GM21423 (cell line): ENCODE results near the gene LMNA.
"Not testable (repeated sequence)": the region's sequence is repeated elsewhere in the genome, so short reads cannot be mapped to it uniquely, and the experiment has no call there.

ENCODE experiments used
- ATAC-seq: cut with Tn5 transposase; IDR thresholded peaks from one replicate; pipeline ENCODE4 v1.9.1; 2021; ENCODE audit warnings: mild to moderate bottlenecking, moderate library complexity; ENCODE audit not compliant: unreplicated experiment

LMNA gene

DNA sequence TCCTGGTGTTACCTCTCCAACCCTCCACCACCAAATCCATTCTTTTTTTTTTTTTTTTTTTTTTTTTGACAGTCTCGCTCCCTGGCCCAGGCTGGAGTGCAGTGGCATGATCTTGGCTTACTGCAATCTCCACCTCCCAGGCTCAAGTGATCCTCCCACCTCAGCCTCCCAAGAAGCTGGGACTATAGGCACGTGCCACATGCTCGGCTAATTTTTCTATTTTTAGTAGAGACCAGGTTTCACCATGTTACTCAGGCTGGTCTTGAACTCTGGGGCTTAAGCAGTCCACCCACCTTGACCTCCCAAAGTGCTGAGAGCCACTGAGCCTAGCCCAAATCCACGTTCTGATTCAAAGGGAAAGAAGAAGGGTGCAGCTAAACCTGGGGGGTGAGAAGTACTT is 6.5 kb downstream of the LMNA start:
- ATAC-seq: not testable (repeated sequence)

DNA sequence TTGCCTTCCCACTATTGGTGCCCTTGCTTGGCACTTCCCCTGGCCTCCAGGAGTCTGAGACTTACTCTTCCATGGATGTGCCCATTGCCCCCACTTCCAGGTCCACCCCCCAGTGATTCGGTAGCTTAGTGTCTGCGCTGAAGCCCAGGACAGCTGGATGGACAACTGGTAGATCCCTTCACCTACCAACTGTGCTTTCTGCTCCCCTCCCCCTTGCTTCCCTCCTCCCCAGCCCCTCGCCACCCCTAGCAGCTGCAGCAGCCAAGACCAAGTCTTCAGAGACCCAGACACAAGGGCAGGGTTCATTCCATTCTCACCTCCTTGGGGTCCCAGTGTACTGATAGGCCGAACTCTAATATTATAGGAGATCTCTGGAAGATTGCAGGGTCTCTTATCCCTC is 6.9 kb downstream of the LMNA start:
- ATAC-seq: no peak

DNA sequence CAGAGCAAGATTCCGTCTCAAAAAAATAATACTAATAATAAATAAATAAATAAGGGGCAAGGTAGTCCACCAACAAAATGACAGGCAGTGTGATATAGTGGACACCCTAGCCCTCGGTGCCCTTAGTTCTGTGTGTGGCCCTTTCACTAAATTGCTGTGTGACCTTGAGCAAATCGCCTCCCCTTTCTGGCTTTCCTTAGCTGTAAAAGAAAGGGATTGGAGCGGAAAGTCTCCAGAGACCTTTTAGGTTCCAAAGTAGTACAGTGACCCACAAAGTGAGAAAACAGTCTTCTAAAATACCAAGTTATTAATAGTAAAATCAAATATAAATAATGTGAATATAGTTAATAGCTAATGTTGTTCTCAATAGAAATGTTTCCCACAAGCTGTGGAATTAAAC is 7.6 kb downstream of the LMNA start:
- no peak for ATAC-seq

DNA sequence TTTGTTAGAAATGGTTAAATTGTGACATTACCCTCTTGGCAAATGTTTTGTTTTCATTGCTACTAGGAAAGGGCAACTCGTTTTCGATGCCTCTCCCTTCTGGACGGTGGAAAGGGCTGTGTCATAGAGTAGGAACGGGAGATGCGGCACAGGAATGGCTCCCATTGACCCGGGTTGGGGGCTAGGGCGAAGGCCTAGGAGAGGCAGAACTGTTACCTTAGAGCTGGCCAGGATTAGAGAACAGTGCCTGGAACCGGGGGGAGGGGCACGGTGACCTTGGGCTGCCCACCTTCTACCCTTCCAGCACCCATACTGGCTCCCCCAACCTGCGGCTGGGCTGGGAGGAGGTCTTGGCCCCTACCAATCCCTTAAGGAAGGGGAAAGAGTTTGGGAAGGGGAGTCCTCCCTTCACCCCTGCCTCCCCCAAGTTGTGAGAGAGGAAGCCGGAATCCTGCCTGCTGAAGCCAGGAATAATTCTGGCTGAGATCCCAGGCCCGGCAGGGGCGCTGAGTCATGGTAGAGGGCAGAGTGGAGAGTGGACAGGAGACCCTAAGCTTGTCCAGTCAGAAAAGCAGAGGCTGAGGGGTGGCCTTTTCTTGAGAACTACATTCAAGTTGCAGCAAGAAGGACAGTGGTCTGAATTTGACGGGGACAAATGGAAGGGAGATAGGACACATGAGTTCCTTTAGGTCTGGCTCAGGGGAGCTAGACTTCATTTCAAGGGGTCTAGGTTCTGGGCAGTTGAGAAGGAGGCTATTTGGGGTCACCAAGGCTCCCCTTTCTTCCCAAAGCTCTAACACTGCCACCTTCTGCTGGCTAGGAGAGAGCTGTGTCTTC is 8.2 kb downstream of the LMNA start:
- no peak for ATAC-seq

DNA sequence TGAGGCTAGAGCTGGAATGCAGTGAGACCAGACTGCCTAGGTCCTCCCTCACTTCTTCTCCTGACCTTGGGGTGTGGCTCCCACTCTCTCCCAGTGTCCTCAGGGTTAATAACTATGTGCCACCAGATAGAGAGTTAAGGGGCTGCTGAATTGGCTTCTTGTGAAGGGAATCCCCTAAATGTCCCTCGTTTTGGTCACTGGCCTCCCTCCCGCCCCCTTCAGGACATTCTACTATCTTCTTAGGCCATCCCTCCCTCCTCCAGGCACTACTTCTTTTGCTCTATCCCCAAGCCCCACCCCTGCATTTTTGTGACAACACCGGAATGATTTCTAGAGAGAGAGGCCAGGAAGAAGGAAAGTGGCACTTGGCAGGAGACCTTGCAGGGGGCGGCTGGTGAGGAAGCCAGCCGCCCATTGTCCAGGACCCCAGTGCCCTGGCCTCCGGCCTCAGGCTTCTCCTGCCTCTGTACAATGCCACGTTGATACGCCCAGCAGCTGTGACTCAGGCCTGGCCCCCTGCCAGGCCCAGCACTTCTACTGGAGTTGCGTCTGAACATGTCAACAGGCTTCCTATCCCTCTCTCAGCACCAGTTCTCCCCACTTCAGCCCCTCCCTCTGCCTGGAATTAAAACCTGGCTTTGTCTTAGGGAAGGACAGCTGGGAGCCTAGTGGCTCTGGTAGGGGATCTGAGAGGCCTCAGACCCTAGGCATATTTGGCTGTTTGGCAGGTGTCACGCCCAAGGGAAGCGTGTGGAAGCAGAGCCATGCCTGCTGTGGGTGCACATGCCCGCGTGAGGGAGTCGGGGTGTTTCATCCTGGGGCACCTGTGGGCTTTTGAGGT is 9.1 kb downstream of the LMNA start:
- no peak for ATAC-seq

DNA sequence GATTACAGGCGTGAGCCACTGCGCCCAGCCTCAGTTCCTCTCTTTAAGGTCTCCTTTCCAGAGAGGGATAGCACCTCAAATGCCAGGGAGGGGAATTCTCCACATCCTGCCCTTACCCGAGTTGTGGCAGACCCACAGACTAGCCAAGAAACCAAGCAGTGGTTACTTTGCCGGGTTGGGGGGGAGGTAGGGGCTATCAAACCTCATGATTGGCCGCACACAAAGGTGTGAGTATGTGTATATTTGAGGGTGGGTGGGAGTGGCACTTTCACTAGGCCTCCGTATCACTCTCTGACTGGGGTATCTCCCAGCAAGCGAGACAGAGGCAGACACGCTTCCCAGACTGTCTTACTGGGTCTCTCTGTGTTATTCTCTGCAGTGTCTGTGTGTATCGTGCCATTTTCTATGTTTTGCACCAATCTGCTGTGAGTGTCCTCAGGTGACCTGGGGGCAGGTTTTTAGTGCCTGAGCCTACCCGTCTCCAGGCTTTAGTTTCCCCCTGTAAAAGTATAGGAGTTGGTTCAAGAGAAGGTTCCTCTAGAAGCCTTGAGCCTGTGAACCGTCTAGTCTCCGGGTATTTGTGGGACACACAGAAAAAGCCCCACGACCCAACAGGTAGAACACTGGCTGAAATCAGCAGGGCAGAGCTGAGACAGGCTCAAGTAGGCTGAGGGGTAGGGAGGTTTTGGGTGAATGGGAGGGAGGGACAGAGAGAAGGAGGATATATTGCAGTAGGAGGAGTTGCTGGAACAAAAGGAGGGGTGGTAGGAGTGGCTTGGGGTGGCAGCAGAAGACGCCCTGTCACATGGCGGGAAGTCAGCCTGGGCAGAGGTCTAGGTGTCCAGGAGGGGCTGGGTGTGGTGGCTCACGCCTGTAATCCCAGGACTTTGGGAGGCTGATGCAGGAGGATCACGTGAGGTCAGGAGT is 10.3 kb downstream of the LMNA start:
- ATAC-seq: no peak

DNA sequence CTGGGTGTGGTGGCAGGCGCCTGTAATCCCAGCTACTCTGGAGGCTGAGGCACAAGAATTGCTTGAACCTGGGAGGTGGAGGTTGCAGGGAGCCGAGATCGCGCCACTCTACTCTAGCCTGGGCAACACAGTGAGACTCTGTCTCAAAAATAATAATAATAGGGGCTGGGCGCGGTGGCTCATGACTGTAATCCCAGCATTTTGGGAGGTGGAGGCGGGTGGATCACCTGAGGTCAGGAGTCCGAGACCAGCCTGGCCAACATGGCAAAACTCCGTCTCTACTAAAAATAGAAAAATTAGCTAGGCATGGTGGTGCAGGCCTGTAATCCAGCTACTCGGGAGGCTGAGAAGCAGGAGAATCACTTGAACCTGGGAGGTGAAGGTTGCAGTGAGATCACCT is 11.0 kb downstream of the LMNA start:
- ATAC-seq: not testable (repeated sequence)

DNA sequence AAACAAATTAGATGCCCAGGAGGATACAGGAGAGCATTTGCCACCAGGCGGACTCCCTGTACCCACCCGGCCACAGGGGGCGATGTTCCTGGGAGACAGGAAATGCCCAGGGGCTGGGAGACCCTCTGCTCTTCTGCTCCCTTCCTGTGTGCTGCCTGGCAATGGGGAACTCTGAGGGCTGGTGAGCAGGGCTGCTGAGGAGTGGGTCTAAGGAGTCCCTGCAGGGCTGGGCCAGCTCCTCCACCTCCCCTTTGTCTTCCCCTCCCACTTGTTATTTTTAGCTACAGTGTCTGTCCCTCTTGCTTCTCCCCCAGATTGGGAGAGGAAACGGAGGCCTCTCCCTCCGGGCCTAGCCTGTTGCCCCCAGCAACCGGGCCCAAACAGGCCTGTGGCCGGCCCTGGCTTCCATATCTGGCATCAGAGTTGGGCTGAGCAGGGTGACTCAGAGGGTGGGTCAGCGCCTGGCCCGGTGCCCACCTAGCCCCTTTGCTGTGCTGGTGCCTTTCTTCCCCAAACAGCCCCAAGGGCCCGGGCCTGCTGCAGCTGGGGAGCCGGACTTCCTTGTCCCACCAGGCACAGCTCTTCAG is 11.6 kb downstream of the LMNA start:
- ATAC-seq: peak; percentile 30

DNA sequence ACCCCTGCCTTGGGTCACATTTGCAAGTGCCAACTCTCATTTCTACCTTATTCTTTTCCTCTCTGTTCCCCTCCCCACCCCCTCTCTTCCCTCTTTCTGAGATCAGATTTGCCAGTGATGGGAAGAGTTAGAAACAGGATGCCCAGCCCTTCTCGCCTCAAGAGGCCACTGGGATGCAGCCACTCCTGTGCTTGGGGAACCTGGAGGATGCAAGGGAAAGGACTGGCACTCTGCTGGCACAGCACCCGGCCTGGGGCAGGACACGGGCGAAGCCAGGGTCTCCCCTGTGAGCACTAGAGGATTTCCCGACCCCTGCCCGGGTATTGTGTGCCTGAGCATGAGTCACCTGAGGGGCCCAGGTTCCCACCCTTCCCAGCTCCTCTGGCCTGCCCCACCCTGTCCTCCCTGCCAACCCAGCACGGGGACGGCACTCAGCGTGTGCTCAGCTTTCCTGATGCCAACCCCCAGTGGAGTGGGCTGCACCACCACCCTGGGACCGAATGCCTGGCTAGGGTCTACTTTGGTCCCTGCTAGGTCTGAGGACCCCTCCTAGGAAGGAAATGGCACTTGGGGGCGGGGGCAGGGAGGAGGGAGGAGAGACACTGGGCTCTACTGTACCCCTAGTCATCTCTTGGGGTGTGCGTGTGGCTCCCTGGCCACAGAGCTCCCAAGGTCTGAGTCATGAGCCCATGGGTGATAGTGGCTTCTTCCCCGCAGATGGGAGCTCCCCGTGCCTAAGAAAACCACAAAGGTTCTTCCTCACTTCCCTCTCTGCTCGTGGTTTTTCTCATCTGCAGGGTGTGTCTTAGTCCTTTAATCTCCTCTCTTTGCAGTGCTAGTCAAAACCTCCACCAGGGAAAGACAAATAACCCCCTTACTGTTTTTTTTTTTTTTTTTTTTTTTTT is 12.4 kb downstream of the LMNA start:
- peak; percentile 39 for ATAC-seq

DNA sequence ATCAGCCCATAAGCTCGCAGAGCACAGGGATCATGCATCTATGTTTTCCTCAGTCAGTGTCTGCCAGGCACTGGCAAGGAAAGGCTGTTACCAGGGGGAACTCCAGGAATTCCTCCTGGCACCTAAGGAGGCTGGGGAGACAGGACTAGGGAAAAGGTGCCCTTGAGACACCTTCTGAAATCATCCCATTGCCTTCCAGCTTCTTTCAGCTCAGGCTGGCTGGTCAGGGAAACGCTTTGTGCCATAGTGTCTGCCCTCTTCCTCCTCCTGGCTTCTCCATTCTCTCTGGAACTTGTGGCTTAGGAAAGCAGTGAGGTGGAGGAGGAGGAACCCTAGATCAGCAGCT is 13.8 kb downstream of the LMNA start:
- ATAC-seq: no peak

DNA sequence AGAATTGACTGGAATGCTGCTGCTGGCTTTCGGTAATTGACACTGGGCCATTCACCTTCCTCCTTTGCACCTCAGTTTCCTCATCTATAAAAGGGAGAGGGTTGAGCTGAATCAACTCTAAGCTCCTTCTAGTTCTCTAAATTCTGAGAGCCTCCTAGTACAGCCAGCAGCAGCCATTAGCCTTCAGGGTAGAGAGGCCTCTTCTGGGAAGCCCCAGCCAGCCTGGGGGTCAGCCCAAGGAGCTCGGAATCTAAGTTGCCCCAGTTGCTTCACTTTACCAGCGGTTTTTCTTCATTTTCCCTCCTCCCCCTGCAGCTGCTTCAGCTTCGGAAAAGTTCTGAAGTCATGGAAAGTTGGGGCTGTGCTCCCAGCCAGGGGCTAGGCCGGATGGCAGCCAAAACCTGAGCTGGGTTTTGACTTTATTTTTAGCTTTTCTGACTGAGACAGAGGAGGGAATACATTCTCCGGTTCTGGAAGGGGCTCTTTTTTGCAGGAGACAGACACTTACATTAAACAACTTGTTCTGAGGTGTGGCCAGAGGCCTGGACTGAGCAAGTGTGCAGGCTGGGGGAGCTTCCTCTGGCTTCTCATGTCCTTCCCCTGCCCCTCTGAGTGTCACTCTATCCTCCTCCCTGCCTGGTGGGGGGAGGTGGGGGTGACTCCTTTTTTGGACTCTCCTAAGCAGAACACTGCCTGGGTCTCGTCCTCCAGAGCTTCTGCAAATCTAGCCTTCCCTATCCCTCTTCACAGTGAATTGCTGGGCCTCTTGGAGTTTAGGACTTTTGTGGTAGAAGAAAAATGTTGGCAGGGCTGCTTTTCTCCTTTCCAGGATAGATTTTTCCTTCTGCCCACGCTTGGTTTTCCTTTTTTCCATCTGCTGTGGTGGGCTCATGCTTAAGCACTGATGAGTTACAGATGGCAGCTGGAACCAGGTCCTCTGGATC is 14.4 kb downstream of the LMNA start:
- ATAC-seq: no peak

DNA sequence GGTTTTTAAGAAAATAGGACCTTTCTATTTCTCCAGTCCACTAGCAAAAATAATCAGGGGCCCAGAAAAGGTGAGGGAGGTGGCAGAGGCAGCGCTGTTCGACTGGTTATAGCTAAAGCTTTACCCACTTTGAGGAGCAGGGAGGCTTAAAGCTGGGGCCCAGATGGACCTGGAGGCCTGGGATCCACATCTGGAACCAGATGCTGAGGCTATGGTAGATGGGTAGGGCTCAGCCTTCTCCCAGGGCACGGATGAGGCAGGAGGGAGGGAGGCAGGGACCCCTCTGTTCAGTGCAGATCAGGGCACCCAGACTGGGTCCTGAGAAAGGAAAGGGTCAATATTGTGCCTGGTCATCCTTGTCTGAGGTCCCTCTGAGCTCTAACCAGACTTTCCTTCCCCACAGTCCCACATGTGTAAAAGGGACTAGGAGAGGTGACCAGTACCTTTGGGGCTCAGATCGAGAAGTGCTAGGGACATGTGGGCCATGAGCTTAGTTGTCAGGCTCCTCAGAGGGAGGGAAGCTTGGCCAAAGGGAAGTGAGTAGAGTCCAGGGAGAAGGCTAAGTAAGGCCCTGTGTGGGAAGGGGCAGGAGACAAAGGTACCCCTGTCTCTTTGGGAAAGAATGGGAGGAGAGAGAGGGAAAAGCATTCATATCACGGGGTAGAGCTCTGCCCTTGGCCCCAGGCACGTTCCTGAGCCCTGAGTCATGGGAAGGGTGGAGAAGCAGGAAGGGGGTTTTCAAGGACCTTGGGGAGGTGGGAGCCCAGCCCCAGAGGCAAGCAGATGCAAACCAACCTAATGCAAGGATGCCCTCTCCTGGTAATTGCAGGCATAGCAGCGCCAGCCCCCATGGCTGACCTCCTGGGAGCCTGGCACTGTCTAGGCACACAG is 15.4 kb downstream of the LMNA start:
- no peak for ATAC-seq

DNA sequence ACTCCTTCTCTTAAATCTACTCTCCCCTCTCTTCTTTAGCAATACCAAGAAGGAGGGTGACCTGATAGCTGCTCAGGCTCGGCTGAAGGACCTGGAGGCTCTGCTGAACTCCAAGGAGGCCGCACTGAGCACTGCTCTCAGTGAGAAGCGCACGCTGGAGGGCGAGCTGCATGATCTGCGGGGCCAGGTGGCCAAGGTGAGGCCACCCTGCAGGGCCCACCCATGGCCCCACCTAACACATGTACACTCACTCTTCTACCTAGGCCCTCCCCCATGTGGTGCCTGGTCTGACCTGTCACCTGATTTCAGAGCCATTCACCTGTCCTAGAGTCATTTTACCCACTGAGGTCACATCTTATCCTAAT is 16.0 kb downstream of the LMNA start:
- no peak for ATAC-seq

DNA sequence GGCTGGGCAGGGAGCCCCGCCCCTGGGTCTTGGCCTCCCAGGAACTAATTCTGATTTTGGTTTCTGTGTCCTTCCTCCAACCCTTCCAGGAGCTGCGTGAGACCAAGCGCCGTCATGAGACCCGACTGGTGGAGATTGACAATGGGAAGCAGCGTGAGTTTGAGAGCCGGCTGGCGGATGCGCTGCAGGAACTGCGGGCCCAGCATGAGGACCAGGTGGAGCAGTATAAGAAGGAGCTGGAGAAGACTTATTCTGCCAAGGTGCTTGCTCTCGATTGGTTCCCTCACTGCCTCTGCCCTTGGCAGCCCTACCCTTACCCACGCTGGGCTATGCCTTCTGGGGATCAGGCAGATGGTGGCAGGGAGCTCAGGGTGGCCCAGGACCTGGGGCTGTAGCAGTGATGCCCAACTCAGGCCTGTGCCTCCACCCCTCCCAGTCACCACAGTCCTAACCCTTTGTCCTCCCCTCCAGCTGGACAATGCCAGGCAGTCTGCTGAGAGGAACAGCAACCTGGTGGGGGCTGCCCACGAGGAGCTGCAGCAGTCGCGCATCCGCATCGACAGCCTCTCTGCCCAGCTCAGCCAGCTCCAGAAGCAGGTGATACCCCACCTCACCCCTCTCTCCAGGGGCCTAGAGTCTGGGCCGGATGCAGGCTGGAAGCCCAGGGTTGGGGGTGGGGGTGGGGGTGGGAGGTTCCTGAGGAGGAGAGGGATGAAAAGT is 20.4 kb downstream of the LMNA start:
- no peak for ATAC-seq

DNA sequence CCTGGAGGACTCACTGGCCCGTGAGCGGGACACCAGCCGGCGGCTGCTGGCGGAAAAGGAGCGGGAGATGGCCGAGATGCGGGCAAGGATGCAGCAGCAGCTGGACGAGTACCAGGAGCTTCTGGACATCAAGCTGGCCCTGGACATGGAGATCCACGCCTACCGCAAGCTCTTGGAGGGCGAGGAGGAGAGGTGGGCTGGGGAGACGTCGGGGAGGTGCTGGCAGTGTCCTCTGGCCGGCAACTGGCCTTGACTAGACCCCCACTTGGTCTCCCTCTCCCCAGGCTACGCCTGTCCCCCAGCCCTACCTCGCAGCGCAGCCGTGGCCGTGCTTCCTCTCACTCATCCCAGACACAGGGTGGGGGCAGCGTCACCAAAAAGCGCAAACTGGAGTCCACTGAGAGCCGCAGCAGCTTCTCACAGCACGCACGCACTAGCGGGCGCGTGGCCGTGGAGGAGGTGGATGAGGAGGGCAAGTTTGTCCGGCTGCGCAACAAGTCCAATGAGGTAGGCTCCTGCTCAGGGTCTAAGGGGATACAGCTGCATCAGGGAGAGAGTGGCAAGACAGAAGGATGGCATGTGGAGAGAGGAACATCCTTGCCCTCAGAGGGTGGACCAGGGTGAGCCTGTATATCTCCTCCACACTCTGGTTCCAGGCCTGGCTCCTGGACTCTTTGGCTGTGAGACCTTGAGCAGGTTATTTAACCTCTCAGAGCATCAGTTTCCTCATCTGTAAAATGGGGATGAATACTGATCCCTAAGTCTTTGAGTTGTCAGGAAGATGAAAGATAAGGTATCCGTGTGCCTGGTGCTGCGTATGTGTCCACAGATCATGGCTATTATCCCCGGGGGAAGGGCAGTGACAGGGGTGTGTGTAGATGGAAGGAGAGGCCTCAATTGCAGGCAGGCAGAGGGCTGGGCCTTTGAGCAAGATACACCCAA is 21.7 kb downstream of the LMNA start:
- ATAC-seq: no peak

DNA sequence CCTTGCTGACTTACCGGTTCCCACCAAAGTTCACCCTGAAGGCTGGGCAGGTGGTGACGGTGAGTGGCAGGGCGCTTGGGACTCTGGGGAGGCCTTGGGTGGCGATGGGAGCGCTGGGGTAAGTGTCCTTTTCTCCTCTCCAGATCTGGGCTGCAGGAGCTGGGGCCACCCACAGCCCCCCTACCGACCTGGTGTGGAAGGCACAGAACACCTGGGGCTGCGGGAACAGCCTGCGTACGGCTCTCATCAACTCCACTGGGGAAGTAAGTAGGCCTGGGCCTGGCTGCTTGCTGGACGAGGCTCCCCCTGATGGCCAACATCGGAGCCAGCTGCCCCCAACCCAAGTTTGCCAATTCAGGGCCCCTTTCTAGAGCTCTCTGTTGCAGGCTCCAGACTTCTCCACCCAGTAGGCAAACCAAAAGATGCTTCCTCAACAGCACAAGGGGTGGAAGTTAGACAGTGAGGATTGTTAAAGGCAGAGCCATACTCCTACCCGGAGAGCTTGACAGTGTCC is 22.5 kb downstream of the LMNA start:
- ATAC-seq: no peak
